Measurements from ENCODE around the gene SHLD1. TPM values are rescaled to one million over a fixed set of nuclear protein-coding genes. Genes with fewer than 3 reads are reported as not detected.
A peak's percentile ranks its signal among the peaks of the same experiment; 100 is the strongest.
"Not testable (repeated sequence)": the region's sequence is repeated elsewhere in the genome, so short reads cannot be mapped to it uniquely, and the experiment has no call there.

The SHLD1 gene
- 1 to 10 TPM; 1.2 to 4.0 (median 3.2) TPM for total RNA-seq

GRCh38 chr20:5749952-5750779 lies at the start of gene SHLD1:
Gene SHLD1, plus strand, starts transcription at chr20:5750401. Its CDS starts 22,465 bp downstream, at chr20:5772866.
- no peak for TF ChIP-seq CTCF (IDR thresholded peaks at IDR 0.05)
- DNase-seq (ENCODE audit: low spot score) (peak; percentile 48), ATAC-seq (ENCODE audit: low FRiP score) (peak; percentile 90)

- not testable (repeated sequence) for DNase-seq (ENCODE audit: low spot score); ATAC-seq (ENCODE audit: low FRiP score)
These were observed 47.9 kb upstream of the SHLD1 start for GRCh38 chr20:5702339-5702738.

- no peak for DNase-seq (ENCODE audit: low spot score)
- TF ChIP-seq CTCF (IDR thresholded peaks at IDR 0.05): no peak
- ATAC-seq (ENCODE audit: low FRiP score): no peak
These were observed 46.5 kb upstream of the SHLD1 start for GRCh38 chr20:5703681-5704101.

- no peak for TF ChIP-seq CTCF (IDR thresholded peaks at IDR 0.05)
- DNase-seq (ENCODE audit: low spot score) (no peak), ATAC-seq (ENCODE audit: low FRiP score) (no peak)
These were observed 44.4 kb upstream of the SHLD1 start for GRCh38 chr20:5705827-5706226.

GRCh38 chr20:5706797-5707196 lies 43.4 kb upstream of the SHLD1 start:
- ATAC-seq (ENCODE audit: low FRiP score): no peak
- DNase-seq (ENCODE audit: low spot score): no peak
- no peak for TF ChIP-seq CTCF (IDR thresholded peaks at IDR 0.05)

- no peak for TF ChIP-seq CTCF (IDR thresholded peaks at IDR 0.05)
- ATAC-seq (ENCODE audit: low FRiP score): no peak
- DNase-seq (ENCODE audit: low spot score): no peak
These were observed 39.6 kb upstream of the SHLD1 start for GRCh38 chr20:5710551-5710950.

GRCh38 chr20:5714261-5715041 lies 35.8 kb upstream of the SHLD1 start:
- TF ChIP-seq CTCF (IDR thresholded peaks at IDR 0.05): no peak
- DNase-seq (ENCODE audit: low spot score) (no peak), ATAC-seq (ENCODE audit: low FRiP score) (peak; percentile 35)
